Inferior parietal cortex (tissue), 1 donor: ENCODE results near the gene C4orf36.

Experiments
- DNase-seq: peaks from one replicate; pipeline ENCODE4 v3.0.0-alpha.2; 2016; ENCODE audit errors: extremely low spot score

The C4orf36 gene

DNA sequence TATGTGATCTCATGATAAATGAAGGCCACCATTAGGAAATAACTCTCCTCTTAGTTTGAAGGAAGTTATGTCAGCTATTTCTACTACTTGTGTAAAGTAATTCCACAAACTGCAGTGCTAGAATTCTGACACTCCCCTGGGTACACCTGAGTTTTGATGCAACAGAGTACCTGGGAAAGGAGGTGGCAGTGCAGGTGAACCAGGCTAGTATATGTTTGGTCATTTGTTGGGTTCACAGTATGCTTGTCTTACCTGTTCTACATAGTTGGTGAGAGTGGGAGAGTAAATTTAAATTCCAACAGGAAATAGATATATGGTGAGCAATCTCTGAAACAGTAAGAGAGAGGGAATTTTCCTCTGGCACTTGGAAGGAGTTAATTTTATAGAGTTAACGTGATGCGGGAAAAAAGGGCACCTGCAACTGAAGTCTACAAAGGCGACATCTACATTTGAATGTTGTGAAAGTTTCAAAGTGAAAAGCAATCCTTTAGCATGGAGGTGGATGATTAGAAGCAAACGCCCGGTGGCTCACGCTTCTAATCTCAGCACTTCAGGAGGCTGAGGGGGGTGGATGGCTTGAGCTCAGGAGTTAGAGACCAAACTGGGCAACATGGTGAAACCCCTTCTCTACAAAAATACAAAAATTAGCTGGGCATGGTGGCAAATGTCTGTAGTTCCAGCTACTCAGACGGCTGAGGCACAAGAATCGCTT, 34.7 kb downstream of the C4orf36 start:
- DNase-seq = no peak

DNA sequence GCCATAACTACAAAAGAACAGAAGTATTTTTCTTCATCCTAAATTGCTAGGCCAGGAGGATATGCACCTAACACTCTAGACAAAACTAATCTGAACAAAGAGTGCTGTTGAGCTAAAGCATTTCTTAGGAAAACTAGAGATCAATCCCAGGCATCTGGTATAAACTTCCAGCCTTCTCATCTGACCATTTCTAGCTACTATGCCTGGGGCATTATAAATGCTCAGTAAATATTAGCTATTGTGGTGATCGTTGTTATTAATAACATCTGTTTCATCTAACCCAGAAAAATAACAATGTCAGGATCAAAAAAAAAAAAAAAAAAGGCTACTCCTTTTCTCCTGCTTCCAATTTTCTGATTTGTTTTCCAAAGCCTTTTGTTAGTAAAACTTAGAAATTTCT, 35.3 kb downstream of the C4orf36 start:
- no peak for DNase-seq

DNA sequence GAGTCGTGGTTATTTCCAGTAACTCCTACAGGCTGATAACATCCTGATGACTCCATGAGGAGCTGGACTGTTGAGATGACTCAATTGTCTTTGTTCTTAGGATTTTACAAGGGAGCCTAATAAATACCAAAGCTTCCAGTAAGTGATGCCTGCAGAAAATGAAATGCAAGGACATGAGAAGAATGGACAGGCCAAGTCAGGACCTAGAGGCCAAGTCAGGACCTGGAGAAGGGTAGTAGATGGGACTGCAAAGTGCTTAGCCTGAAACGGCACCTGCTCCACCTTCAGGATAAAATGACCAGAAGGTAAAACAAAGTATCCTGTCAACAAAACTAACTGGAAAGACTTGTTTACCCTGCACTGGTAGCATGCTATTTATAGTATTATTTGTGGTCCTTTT, 36.6 kb downstream of the C4orf36 start:
- DNase-seq = no peak

DNA sequence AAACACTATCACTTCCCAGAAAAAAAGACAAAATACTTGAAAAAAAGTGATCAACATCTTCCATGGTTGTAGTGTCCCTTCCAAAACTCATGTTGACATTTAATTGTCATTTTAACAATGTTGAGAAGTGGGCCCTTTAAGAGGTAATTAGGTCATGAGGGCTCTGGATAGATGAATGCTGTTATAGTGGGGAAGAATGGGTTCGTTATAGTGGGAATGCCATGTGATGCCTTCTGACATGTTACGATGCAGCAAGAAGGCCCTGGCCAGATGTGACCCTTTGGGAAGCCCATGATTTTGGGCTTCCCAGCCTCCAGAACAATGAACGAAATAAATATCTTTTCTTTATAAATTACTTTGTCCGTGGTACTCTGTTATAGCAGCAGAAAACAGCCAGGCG, 39.0 kb downstream of the C4orf36 start:
- no peak for DNase-seq

DNA sequence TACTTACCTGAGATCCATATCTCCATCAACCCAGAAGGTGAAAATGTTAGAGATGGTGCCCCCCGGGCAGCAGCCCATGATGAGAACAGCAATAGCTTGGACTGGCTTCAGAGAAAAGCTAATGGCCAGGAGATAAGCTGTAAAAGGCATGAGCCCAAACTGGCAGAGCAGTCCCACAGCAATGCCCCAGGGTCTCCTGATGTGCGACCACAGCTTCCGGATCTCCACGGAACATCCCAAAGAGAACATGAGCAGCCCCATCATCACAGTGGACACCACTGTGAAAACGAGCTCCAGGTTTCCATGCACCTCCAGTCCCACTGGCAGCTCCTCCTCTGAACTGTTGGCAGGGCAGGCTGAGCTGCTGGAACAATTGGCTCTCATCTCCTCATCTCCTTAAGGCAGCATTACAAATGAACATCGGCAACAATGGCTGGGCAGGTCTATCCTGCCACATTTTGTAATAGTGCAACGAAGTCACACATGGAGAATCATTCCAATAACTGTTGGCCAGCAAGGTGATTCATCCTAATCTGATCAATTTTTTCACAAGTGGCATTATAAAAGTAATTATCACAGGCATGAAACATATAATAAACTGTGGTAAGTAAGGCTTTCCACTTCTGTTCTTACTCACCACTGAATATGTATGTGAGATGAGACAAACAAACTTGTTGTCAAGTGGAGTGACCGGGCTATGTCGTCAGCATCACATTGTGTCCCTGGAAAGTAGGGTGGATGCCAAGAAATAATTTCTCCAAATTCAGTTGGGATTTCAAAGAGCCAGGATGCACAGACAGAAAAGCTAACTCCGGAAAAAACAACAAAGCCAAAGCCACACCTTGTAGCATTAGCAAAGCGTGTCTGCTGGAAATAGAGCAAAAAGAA, 43.2 kb downstream of the C4orf36 start, which contains the start of gene SLC10A6:
SLC10A6 (minus strand) TSS at position 653 of the 888 bp plus-strand sequence; CDS start at position 384, 269 bp downstream.
- DNase-seq = no peak

DNA sequence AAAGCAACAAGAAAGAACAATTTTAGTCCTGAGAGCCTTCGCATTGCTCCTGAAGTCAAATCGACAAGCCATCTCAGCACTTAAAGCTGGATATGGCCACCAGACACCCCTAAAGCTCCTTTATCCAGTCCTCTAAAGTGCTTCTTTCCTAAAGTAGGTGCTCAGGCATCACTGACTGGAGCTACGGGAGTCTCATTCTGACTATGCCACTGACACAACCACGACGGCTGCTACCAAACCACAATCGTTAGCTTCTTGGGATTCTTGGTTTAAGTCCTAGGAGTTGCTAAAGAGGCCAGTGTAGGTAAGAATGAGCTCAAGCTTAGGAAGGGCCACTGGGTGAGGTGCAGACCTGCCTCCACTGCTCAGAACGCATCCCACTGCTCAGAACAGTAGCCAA, 44.1 kb downstream of the C4orf36 start:
- no peak for DNase-seq

DNA sequence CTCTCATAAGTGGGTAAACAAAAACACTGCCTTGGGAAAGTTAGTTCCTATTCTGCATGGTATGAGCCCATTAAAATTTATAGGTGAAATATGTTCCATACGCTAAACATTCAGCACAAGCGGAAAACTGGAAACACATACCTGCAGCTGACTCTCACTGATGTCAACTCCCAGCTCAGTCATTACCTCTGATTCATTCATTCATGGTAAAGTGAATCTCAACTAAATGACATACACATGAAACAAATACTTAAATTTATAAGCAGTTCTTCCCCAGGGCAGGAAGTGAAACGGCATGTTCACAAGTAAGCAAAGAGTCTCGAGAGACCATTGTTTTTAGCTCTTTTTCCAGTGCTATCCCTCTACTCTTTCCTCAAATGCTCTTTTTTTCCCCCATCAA, 44.7 kb downstream of the C4orf36 start:
- DNase-seq = no peak

DNA sequence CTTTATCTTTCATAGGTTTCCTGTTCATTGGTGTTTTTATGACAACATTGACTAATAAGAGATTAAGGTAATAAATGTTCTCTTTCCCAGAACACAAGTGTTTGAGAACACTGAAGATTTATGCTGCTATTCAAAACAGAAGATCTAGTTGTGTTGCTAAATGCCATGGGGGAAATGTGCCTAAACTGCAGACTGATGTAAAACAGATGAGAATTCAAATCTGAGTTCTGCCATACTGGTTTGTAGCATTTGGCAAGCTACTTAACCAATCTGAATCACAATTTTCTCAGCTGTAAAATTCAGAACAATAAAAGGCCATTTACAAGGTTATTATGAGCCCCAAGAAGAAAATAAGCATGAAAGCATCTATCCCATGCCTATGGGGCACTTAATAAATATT, 45.3 kb downstream of the C4orf36 start:
- DNase-seq = no peak

DNA sequence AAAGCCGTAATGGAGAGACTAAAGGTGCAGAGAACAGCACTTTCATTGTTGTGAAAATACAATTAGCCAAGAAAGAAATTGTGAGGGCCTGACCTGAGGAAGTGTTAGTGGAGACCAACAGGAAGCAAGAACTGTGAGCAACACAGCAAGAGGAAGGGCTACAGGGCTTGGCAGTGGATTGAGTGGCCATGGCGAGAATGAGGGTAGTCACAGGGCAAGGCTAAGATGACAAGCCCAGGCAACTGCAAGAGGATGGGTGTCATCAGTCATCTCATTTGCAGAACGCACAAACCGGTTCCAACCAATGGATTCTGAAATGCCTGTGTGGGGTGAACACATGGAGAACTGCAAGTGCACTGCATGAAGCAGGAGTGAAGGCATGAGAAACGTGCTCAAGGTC, 46.6 kb downstream of the C4orf36 start:
- no peak for DNase-seq

DNA sequence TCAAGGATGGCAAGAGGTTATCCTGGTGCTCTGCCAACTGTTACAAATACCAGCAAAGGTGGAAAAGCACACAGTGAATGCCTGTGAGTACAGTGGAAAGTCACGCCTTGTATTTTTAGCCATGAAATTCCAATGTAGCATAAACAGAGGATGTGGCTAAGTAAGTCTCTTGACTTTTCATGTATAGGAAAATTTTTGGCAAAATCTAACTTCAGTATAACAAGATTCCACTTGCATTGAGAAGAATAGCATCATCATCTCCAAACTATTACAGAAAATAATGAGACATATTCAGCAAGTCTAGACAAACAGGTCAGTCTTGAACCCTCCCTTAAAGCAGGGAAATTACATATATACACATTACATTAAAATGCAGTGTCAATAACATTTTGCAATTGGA, 50.9 kb downstream of the C4orf36 start:
- no peak for DNase-seq

DNA sequence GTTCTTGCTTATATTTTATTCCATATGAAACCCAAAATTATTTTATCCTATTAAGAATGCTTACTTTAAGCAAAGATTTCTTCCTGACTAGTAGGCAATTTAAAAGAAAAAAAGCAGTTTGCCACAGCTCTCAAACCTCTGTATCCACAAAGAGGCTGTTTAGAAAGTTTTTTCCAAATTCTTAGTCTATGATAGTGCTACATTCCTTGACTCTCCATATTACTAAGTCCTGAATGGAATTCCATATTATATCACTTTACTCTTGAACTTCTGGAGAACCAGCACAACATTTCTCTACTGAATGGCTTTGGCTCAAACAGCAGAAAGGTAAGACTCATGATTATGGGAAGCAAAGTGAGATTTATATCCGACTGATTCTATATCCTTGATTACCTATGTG, 51.4 kb downstream of the C4orf36 start:
- no peak for DNase-seq

DNA sequence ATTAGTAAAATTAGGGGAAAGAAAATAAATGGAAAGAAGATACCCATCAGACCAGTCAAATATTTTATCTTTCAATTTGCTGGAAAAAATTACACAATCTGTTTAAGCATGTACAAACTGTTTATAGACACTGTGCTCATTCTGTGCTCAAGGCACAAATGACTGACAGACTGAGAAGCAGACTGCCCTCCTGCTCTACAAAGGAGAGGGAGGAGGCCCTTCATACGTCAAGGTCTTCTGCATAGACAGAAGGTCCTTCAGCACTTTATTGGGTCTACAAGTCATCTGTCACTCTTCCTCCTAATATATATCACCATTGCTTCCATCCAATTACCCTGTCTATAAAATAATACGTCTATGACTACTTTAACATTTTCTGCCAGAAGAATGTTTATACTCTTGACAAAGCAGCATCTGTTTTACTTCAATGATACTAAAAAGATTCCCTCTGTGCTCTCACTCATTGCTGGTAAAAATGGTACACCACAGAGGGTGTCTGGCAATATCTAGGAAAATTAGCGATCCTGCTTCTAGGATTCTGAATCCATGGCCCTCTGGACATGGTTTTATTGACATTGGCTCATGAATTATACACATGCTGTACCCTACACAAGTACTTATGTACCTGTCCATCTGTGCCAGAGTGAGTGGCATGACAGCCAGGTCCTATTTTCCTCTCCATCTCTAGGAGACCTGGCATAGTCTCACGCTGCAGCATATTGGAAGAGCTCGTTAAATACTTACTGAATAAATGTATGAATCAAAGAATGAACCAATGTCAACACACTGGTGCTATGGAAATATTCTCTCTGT, 54.3 kb downstream of the C4orf36 start:
- DNase-seq = no peak

DNA sequence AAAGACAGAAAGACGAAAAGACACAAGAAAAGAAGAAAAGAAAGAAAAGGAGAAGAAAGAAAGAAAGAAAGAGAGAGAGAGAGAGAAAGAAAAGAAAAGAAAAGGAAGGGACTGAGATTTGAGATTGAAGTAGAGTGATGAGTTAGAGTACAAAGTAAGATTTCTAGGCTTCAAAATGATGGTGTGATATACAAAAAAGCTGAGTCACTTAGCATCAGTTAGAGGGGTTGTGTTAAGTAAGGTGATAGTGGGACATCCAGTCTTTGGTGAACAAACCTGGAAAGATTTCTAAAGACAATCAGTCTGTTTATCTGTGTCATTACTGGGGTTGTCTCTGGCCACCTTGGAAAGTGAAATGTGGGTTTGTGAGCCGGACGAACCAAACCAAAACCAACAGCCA, 56.5 kb downstream of the C4orf36 start:
- DNase-seq = no peak

DNA sequence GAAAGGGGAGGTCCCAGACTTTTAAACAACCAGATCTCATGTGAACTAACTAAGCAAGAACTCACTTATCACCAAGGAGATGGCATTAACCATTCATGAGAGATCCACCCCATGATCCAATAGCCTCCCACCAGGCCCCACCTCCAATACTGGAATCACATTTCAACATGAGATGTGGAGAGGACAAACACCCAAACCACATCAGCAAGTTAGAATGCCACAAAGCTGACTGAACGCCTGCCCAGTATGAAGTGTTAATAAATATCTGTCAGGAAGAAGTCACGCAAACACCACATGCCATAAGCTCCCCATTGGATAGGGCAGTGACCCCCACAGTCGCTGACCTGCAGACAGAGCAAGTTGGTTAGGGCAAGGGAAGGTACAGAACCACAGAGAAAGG, 57.3 kb downstream of the C4orf36 start:
- no peak for DNase-seq

DNA sequence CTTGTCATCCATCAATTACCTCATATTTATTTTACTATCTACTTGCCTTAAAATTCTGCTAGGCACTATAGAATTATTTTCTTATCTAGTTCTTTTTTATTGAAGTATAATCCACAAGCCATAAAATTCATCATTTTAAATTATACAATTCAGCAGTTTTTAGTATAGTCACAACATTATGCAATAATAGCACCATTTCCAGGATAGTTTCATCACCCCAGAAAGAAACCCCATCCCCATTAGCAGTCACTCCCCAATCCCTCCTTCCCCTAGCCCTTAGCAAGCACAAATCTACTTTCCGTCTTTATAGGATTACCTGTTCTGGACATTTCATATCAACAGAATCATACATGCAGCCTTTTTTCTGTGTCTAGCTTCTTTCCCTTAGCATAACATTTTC, 58.6 kb downstream of the C4orf36 start:
- DNase-seq = no peak

DNA sequence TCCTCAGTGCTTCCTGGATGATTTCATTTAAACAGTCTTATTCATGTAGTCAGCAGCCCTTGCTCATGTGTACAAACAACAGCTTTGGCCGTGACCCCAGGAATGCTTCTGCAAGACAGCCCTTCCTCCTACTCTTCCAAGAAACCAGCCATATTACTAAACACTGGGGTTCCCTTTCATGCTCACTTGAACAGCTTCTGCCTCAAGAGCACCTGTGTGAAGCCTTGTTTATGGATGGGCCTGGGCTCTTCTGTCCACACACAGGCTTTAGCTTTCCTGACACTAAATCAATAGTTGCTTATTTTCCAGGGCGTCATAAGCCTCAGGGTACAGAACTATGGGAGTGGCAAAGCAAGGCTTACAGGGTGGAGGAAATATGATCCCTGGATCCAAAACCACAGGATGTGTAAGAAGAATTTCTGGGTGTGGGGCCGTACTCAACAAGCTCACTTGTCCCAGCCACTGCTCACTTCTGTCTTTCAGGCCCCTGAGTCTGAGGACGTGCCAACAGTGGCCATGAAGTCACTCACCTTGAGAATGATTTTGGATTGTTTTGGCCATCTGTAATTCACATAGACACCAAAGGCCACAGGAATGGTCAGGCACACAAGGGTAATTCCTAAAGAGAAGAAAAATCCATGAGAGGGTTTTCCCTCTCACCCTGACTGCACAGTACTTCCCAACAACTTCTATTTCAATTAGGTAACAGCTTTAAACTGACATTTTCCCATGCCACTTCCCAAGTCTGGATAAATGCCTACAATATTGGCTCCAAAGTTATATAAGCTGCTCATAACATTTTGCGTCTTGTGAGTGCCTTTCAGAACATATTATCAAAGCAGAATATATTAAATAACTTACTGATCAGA, 60.7 kb downstream of the C4orf36 start:
- no peak for DNase-seq
